Renal cortex interstitium (tissue), 11 donors: ENCODE data around the gene PTRH1. TPM values are rescaled to one million over a fixed set of nuclear protein-coding genes. Genes with fewer than 3 reads are reported as not detected.

Source experiments
- DNase-seq, 11 donors: peaks; one replicate each; pipeline ENCODE4 v3.0.0-alpha.2; 2013; ENCODE audit warnings: low read depth in 9 of 11, low spot score in 4 of 11; ENCODE audit errors: extremely low read depth in 1 of 11
- polyA plus RNA-seq, 3 donors: library from polyadenylated mRNA; unstranded; fragments of 120-200 nt; gene quantifications; one replicate each; pipeline ENCODE4 v1.2.1, GENCODE V29; 2013; ENCODE audit not compliant: insufficient read length in 3 of 3

Gene PTRH1
- polyA plus RNA-seq, 3 donors, result 7.3 to 13.8 (median 13.0) TPM

GRCh38 chr9:127749090-127749787 is 33.8 kb upstream of the PTRH1 start:
- DNase-seq, result no peak

GRCh38 chr9:127746959-127747569 is 31.6 kb upstream of the PTRH1 start:
- DNase-seq, result no peak

DNA sequence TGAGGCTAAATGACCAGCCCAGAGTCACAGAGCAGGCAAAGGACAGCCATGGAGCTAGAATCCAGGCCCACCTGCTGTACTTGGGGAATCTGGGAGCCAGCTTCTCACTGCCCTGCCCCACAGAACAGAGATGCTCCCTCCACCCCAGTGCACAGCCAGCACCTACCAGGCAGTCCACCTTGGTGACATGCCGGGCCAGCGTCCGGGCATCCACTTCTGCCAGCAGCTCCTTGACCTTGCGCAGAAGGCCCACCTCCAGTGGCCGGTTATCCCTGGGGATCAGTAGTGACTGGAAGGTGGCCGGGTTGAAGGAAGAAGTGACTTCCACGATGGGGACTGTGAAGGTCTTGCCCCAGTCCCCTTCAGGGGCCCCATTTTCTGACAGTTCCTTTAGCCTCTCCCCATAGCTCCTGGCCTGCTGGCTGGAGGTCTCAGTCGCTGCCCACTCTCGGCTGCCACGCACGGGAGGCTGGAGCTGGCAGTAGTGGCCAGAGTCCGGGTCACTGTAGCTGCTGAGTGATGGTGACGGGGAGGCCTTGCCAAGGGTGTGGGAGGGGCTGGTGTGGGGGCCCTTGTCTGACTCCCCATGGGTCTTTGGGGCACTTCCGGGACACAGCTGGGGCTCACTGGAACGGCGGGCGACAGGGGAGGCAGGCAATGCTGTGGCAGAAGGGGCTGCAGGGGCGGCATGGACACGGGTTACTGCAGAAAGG is 29.1 kb upstream of the PTRH1 start:
- DNase-seq, result no peak

DNA sequence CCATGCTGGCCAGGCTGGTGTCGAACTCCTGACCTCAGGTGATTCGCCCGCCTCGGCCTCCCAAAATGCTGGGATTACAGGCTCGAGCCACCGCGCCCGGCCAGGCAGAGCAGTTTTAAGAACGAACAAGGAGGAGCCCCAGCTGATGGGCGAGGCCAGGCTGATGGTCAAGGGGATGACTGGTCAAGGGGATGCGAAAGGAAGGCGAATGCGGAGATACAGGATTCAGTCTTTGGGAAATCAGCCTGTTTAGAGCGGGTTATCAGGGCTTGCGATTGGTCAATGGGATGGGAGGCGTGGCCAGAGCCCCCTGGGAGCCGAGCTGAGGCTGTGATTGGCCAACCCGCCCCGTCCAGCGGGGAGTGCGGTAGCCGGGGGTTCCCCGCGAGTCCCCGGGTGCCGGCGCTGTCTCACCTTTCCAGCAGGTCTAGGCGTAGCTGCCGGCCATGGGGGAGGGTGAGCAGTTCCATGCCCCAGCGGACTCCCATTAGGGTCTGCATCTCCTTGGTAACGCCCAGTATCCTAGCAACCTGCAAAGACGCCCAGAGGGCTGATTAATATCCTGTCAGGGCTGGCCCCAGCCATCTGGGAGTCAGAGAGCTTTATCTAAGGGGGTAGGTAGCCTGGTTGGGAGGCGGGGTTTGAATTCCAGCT is 27.1 kb upstream of the PTRH1 start:
- peak in 7 of 11 donors; percentile 62 to 85 (median 76) for DNase-seq

DNA sequence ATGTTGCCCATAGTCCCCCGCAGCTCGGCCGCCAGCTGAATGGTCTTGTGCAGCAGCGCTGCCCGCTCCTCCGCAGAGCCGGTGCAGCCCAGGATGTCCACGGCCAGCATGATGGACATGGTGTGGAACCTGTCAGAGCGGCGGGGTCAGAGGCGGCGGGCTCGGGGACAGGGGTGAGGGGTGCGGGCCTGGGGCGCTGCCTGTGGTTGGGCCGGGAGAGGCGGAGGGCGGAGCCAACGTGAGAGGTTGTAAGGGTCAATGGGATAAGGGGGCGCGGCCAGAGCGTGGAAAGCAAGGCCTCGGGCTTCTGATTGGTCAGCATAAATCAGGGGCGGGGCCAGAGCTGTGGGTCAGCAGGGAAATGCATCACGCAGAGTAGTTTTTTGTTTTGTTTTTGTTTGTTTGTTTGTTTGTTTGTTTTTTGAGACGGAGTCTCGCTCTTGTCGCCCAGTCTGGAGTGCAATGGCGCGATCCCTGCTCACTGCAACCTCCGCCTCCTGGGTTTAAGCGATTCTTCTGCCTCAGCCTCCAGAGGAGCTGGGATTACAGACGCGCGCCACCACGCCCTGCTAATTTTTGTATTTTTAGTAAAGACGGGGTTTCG is 26.5 kb upstream of the PTRH1 start:
- peak in 6 of 11 donors; percentile 54 to 70 (median 61) for DNase-seq

DNA sequence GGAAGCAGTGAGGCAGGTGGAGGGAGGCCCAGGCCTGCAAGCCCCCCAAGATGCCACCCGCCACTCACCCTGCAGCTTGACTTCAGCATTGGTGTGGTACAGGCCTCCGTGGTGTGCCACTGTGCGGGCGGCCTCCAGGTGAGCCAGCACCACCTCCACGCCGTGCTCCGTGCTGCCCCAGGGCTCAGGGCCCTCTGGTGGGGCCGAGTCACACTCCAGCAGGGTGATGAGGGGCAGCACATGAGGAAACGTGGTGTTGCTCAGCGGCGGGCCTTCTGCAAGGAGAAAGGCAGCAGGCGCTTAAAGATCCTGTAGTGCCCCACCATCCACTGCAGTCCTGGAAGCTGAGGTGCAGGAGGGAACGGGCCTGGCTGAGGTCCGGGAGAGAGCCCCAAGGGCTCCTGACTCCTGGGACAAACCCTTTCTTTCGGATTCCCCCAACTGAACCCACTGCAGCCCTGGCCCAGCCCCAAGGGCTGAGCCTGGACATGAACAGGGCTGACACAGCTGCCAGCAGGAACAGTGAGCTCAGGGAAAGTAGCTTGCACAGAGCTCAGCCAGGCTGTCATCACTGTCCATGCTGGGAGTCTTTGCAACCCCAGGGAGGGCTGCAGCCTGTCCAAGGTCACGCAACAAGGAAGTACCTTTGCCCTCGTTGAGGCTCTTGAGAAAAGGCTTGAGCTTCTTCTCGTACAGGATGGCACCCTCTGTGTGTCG is 24.3 kb upstream of the PTRH1 start:
- no peak for DNase-seq

DNA sequence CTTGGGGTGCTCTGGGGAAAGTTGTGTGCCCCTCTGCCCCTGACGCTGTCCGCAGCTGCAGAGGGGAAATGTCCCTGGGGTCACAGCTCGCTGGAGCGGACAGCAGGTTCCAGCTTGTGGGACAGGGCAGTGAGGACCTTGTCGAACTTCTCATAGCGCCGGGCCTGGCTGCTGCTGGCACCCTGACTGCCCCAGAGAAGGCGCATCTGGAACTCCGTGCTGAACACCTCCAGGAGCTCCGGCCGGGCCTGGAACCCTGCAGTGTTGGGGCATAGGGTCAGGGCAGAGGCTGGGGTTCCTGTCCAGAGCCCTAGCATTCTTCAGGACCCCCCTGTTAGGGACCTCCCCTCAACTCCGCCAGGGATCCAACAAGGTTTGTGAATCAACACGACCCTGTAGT is 23.2 kb upstream of the PTRH1 start:
- DNase-seq, result no peak

DNA sequence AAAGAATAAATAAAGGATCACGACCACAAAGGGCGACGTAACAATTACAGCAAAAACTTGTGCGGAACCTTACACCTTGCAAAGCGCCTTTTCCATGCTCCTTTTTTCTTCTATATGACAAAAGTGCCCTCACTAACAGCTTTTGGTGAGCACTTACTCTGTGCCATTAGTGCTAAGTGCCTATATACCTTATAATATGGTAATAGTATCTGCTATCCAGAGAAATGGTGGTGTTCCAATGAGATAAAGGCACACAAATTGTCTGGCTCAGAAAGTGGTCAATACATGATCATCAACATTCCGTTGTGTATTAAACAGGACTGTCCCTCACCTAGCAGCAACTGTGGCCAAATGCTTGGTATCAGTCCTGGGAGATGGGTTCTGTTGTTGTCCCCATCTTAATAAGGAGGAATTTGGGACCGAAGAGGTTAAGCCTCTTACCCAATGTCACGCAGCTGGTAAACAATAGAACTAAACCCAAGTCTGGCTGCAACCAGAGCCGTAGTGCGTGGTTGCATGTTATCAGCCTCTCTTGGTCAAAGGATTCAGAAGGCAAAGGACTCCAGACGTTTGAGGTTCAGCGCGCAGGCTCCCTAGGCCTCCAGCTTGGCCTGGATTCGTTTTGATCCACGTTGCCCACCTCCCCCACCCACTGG is 20.2 kb upstream of the PTRH1 start:
- DNase-seq, result no peak

GRCh38 chr9:127734747-127735529 is 19.5 kb upstream of the PTRH1 start, which contains the start of gene TOR2A:
Gene TOR2A, minus strand, starts transcription at chr9:127735294. Its CDS starts 24 bp downstream, at chr9:127735270.
- DNase-seq, result peak; percentile 91 to 98 (median 96)

DNA sequence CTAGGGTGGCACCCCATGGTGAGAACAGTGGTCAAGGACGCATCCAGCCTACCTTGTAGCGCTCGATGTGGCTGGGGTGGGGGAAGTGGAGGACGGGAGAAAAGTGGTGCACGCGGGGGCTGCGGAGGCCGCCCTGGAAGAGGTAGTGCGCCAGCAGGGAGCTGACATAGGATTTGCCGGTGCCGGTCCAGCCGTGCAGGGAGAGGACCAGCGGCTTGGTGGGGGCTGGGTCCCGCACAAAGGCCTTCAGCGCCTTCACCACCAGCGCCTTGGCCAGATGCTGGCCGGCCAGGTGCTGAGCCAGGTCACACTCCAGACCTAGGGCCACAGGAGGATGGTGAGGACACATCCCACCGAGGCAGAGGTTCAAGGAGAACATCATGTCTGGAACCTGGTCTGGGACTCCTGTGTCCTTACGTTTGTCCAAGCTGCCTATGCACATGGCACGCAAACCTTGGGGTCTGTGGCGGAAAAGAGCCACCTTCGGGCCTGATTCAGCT is 18.8 kb upstream of the PTRH1 start:
- no peak for DNase-seq

GRCh38 chr9:127733614-127734013 is 18.2 kb upstream of the PTRH1 start:
- no peak for DNase-seq

GRCh38 chr9:127732444-127732843 is 17.0 kb upstream of the PTRH1 start:
- no peak for DNase-seq

DNA sequence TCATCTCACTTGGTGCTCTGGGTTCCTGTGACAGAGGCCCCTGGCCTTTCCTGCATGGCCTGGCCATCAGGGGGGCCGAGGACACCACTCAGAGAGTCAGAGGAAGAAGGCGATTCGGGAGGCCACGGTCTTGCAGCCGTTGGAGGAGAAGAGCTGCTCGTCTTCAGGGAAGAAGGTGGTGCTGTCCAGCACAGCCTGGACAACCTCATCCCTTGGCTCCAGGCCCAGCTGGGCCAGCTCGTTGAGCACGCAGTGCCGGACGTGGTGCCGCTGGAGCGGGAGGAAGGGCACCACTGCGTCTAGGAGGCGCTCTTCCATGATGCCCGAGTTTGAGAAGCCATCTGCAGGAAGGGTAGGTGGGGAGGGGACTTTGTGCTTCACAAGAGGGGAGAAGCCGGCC is 16.5 kb upstream of the PTRH1 start:
- DNase-seq, result no peak

DNA sequence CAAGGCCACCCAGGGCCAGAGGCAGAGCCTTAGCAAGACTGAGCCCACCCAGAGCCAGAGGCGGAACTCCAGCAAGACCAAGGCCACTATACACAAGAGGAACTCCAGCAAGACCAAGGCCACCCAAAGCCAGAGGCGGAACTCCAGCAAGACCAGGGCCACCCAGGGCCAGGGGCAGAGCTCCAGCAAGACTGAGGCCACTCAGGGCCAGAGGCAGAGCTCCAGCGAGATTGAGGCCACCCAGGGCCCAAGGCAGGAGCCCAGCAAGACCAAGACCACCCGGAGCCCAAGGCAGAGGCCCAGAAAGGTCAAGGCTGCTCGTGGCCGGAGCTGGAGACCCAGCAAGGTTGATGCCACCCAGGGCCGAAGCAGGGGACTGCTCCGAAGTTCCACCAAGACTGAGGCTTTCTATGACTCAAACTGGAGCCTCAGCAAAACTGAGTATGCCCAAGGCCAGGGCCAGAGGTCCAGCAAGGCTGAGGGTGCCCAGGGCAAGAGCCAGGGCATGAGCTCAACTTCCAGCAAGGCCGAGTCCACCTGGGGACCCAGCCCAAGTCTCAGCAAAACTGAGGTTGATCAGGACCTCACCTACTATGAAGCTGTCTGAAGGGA is 15.4 kb upstream of the PTRH1 start:
- no peak for DNase-seq

- DNase-seq, result no peak
Measured at GRCh38 chr9:127730262-127730661, 14.8 kb upstream of the PTRH1 start.

GRCh38 chr9:127729522-127730256 is 14.2 kb upstream of the PTRH1 start:
- no peak for DNase-seq
